ENCODE measurements around the gene DGKB.

DNA sequence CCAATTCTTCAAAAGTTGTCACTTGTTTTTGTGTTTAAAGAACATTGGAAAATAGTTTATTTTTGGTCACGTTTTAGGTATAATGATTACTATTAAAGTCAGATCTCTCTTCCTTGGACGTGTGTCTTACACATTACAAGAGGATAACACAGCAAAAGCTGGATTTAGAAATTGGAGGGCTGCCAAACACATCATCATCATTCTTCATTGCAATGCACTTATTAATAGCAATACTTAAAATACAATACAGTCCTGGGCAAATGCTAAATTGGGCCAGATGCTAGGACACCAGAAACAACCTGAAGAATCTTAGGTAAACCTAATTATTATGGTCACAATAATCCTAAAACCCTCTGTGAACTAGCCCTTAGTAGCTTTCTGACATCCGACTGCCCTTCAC, 303.6 kb downstream of the DGKB start:
- TF ChIP-seq POLR2AphosphoS5 (IDR thresholded peaks at IDR 0.05; ENCODE audit: low read depth, low read length) (no peak), TAF1 (IDR thresholded peaks at IDR 0.05; ENCODE audit: low read depth, low read length) (no peak), POLR2A (IDR thresholded peaks at IDR 0.05; ENCODE audit: low read depth, low read length) (no peak), SPI1 (IDR thresholded peaks at IDR 0.05; ENCODE audit: low read depth, low read length) (no peak), PAX5 (IDR thresholded peaks at IDR 0.05; ENCODE audit: insufficient read depth, low read length, severe bottlenecking) (no peak)
